ENCODE measurements around the gene KLF1. TPM values are rescaled to one million over a fixed set of nuclear protein-coding genes. Genes with fewer than 3 reads are reported as not detected.

KLF1 gene
- total and polyA plus RNA-seq, 2 of the 8 experiments (the other 6 are each of a cell fraction or from before 2014, with no cell fraction given) = 0.84 to 0.91 TPM

DNA sequence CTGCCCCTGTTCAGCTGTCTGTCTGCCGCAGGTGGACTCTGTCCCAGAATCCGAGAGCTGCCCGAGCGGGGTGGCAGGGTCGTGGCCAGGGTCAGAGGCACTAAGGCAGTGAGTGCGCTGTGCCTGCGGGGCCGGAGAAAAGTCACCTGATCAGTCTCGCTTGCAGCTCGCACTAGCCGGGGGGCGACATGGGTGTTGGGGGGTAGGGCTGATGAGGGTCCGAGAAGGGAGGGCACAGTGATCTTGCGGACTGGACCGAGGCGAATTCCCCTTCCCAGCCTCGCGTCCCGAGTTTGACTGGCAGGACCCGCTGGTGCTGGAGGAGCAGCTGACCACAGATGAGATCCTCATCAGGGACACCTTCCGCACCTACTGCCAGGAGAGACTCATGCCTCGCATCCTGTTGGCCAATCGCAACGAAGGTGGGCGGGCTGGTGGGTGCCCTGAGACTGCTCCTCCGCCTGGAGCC, 4.6 kb upstream of the KLF1 start:
- H3K79me2 ChIP-seq (ENCODE audit: control insufficient read depth in 1 of 2, insufficient read depth in 2 of 2, low read length in 2 of 2) = peaks cover 0 to 12% of the 10 kb centered on the region in 2 experiments; a peak in 1 of 4 replicates
- H4K20me1 ChIP-seq (replicated peaks in 1 of 2; ENCODE audit: control insufficient read depth in 1 of 2, insufficient read depth in 2 of 2, low read length in 2 of 2) = peaks cover 3 to 8% of the 10 kb centered on the region in 2 experiments
- no peak overlapping the region for H2BK15ac ChIP-seq (ENCODE audit: low read length)
- no peak overlapping the region for H2AFZ ChIP-seq (ENCODE audit: low read length)
- H4K8ac ChIP-seq (ENCODE audit: extremely low read depth, insufficient read depth, low read length) = peak overlapping the region; percentile 86; the same call in 1 of the 2 replicates
- no peak overlapping the region for H2BK120ac ChIP-seq (replicated peaks; ENCODE audit: low read depth, low read length)
- peak overlapping the region; percentile 68 to 83 (median 79) for H3K9ac ChIP-seq (replicated peaks in 1 of 4; ENCODE audit: extremely low read depth in 1 of 4, low read depth in 3 of 4, low read length in 3 of 4)
- peaks cover 6% of the 10 kb centered on the region; the same call in 1 of the 2 replicates for H3K79me1 ChIP-seq (ENCODE audit: low read depth, low read length)
- no peak overlapping the region for H4K5ac ChIP-seq (ENCODE audit: insufficient read length, low read depth, low read length)
- ChIA-PET CTCF (ENCODE audit: partially characterized antibody) (interaction anchor here (0.7 to 1.6 kb wide), 6 partner anchors 9 to 166 kb away, joined by 3 to 5 read pairs (median 4); no protein-coding TSS in a partner anchor), POLR2A (ENCODE audit: partially characterized antibody) (interaction anchor here (0.6 to 10.5 kb wide), 27 partner anchors 8 to 226 kb away, joined by 3 to 110 read pairs (median 6); partner anchors contain the start of genes CALR, DNASE2, FARSA and GADD45GIP1)
- peaks cover 0 to 5% (median 2%) of the 10 kb centered on the region in 4 experiments; a peak in 4 of 7 replicates for H3K27me3 ChIP-seq (replicated peaks in 1 of 4; ENCODE audit: control insufficient read depth in 3 of 4, extremely low read depth in 1 of 4, insufficient read depth in 3 of 4, low read length in 3 of 4)
- no peak overlapping the region for H3K14ac ChIP-seq (ENCODE audit: insufficient read length)
- FAIRE-seq (no peak), DNase-seq (ENCODE audit: low read depth in 1 of 2, low spot score in 2 of 2) (no peak)
- peak overlapping the region; percentile 65 for H3K27ac ChIP-seq (ENCODE audit: low read depth, low read length)
- no peak overlapping the region for H3K56ac ChIP-seq (replicated peaks; ENCODE audit: insufficient read length, low read depth, low read length)
- no peak overlapping the region for H2BK20ac ChIP-seq (ENCODE audit: low read length)
- H2BK5ac ChIP-seq (ENCODE audit: low read depth, low read length) = peak overlapping the region; percentile 81; the same call in 1 of the 2 replicates
- H3K23ac ChIP-seq (ENCODE audit: insufficient read length) = no peak overlapping the region
- peaks cover 0 to 6% (median 4%) of the 10 kb centered on the region in 4 experiments; a peak in 3 of 7 replicates for H3K4me1 ChIP-seq (replicated peaks in 1 of 4; ENCODE audit: control insufficient read depth in 3 of 4, insufficient read depth in 4 of 4, low read length in 3 of 4)
- peak overlapping the region; percentile 81 to 98 (median 92) for H3K4me3 ChIP-seq (ENCODE audit: extremely low read depth in 1 of 4, insufficient read depth in 2 of 4, low read depth in 3 of 4, low read length in 4 of 4)
- H2AK5ac ChIP-seq (ENCODE audit: low read depth, low read length) = no peak overlapping the region
- H3K9me3 ChIP-seq (ENCODE audit: insufficient read depth in 2 of 2, low read depth in 1 of 2, low read length in 1 of 2) = no peaks in the 10 kb centered on the region
- H3K18ac ChIP-seq (ENCODE audit: extremely low read depth, low read length) = no peak overlapping the region
- peaks cover 9 to 25% (median 13%) of the 10 kb centered on the region in 4 experiments for H3K36me3 ChIP-seq (ENCODE audit: control insufficient read depth in 2 of 4, insufficient read depth in 4 of 4, low read length in 3 of 4)
- peak overlapping the region; percentile 60 for H2BK12ac ChIP-seq (ENCODE audit: low read depth, low read length)
- H3K4me2 ChIP-seq (ENCODE audit: insufficient read depth in 1 of 2, low read depth in 2 of 2, low read length in 2 of 2) = peak overlapping the region; percentile 78 to 96
- peaks cover 8% of the 10 kb centered on the region; the same call in 1 of the 2 replicates for H3K23me2 ChIP-seq (ENCODE audit: low read depth, low read length)
- peak overlapping the region; percentile 81 for H3K4ac ChIP-seq (replicated peaks; ENCODE audit: insufficient read length, low read depth, low read length)
- 18% methylated on average over 20 of the region's 26 CpGs; no CpG with 5 or more reads in 1 of the 2 experiments for WGBS, 2 experiments (ENCODE audit: extremely low coverage in 1 of 2, insufficient coverage in 1 of 2, insufficient read length in 1 of 2, insufficient replicate concordance in 2 of 2, low coverage in 1 of 2, low lambda C conversion rate in 2 of 2, missing lambda C conversion rate in 1 of 2)
- H4K91ac ChIP-seq (replicated peaks; ENCODE audit: insufficient read length, low read length) = peak overlapping the region; percentile 42
- no peak for TF ChIP-seq TEAD4 (IDR thresholded peaks at IDR 0.05; ENCODE audit: low read depth, low read length)
- TF ChIP-seq SRF (IDR thresholded peaks at IDR 0.05; ENCODE audit: low read depth, low read length) = no peak

All from H1 (cell line).